ENCODE measurements around the gene RGL3. TPM values are rescaled to one million over a fixed set of nuclear protein-coding genes. Genes with fewer than 3 reads are reported as not detected.

The RGL3 gene
- total RNA-seq, 1 donor from 2014 or later, result 0.70 TPM

DNA sequence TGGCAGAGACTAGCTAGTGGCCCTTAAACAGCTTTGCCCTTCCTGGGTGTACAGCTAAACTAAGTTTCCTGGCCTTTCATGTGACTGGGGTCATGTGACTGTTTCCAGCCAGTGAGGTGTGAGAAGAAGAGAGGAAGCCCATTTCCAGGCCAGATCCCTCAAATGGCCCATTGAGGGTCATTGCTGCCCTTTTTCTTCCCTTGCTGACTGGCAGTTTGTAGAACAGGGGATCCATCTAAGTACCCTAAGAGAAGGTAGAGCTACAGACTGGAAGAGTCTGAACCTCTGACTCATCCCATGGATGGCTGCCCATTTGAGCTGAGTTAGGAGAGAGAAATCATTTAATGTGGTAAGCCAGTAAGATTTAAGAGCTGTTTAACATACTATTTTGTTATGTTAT is 41.9 kb downstream of the RGL3 start:
- Mint-ChIP-seq H3K36me3 (ENCODE audit: low read depth) (no peaks in the 10 kb centered on the region), H3K9me3 (ENCODE audit: low read depth) (no peaks in the 10 kb centered on the region), H3K4me1 (ENCODE audit: low read depth) (peaks cover 50% of the 10 kb centered on the region)

DNA sequence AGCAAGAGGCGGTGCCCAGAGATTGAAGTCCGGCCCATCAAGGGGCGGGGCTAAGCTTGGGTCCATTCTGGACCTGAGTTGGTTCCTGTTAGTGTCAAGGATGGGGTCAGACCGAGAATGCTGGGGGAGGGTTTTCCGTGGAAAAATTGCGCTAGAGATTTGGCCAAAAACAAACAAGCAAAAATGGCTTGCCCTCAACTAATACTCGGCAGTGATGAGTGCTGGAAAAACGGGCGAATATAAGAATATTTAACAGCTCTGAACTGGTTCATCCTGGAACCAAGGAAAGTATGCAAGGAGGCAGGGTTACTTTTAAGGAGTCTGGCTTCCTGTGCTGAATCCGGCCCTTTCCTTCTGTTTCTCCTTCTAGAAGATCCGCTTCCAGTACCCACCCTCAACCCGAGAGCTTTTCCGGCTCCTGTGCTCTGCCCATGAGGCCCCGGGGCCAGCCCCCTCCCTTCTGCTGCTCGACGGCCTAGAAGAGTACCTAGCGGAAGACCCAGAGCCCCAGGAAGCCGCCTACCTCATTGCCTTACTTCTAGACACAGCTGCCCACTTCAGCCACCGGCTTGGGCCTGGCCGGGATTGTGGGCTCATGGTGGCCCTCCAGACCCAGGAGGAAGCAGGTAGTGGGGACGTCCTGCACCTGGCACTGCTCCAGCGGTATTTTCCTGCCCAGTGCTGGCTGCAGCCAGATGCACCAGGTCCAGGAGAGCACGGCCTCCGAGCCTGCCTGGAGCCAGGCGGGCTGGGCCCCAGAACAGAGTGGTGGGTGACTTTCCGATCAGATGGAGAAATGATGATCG is 43.8 kb downstream of the RGL3 start:
- DNase-seq (ENCODE audit: low spot score), result no peak
- H3K4me3 Mint-ChIP-seq (ENCODE audit: unreplicated experiment), result no peak overlapping the region
- no peaks in the 10 kb centered on the region for H3K27me3 Mint-ChIP-seq (ENCODE audit: low read depth)
- no peak for TF ChIP-seq CTCF (IDR thresholded peaks at IDR 0.05)
- H3K36me3 Mint-ChIP-seq (ENCODE audit: low read depth), result no peaks in the 10 kb centered on the region
- no peaks in the 10 kb centered on the region for H3K9me3 Mint-ChIP-seq (ENCODE audit: low read depth)
- no peak overlapping the region for H3K27ac Mint-ChIP-seq (ENCODE audit: unreplicated experiment)
- peaks cover 37% of the 10 kb centered on the region for H3K4me1 Mint-ChIP-seq (ENCODE audit: low read depth)

More for the DNA sequence above, 41.9 kb downstream of the RGL3 start:
- Mint-ChIP-seq H3K4me3 (ENCODE audit: unreplicated experiment) (no peak overlapping the region), H3K27ac (ENCODE audit: unreplicated experiment) (peak overlapping the region; percentile 93), H3K27me3 (ENCODE audit: low read depth) (peaks cover 7% of the 10 kb centered on the region)
- TF ChIP-seq CTCF (IDR thresholded peaks at IDR 0.05), result no peak
- DNase-seq (ENCODE audit: low spot score), result no peak

GRCh38 chr19:11374433-11375142 is 44.5 kb downstream of the RGL3 start, which contains the start of gene SWSAP1:
Gene SWSAP1, plus strand, starts transcription at chr19:11374666. Its CDS starts 15 bp downstream, at chr19:11374681.
- H3K4me3 Mint-ChIP-seq (ENCODE audit: unreplicated experiment), result no peak within 1 kb of the TSS
- TF ChIP-seq CTCF (IDR thresholded peaks at IDR 0.05), result no peak
- peak; percentile 98 for DNase-seq (ENCODE audit: low spot score)
- no peaks in the 10 kb centered on the region for H3K36me3 Mint-ChIP-seq (ENCODE audit: low read depth)
- no peaks in the 10 kb centered on the region for H3K27me3 Mint-ChIP-seq (ENCODE audit: low read depth)
- H3K4me1 Mint-ChIP-seq (ENCODE audit: low read depth), result peaks cover 29% of the 10 kb centered on the region
- H3K9me3 Mint-ChIP-seq (ENCODE audit: low read depth), result no peaks in the 10 kb centered on the region
- H3K27ac Mint-ChIP-seq (ENCODE audit: unreplicated experiment), result peak within 1 kb of the TSS; percentile 8

DNA sequence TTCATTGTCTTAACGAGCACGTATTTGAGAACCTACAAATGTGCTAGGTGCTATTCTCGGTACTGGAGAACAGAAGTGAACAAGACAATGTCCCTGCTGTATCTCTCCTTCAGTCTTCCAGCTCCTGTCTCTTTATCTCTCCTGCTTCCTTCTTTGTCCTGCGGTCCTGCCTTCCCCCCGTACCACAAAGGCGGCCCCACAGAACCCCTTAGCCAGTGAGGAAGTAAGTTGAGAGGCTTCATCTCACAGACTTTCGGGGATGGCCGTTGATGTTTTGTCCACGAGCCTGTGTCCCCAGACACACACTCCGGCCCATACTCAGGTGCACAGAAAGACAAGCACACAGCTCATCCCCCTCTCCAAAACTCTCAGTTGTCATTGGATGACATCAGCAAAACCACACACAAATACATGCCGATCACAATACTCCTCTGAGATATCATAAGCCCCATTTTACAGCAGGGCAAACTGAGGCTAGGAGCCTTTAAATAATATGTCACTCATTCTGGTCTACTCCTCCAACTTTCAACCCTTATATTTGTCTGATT is 45.2 kb downstream of the RGL3 start:
- Mint-ChIP-seq H3K4me1 (ENCODE audit: low read depth) (peaks cover 28% of the 10 kb centered on the region), H3K9me3 (ENCODE audit: low read depth) (no peaks in the 10 kb centered on the region), H3K27me3 (ENCODE audit: low read depth) (no peaks in the 10 kb centered on the region), H3K36me3 (ENCODE audit: low read depth) (no peaks in the 10 kb centered on the region), H3K4me3 (ENCODE audit: unreplicated experiment) (no peak overlapping the region), H3K27ac (ENCODE audit: unreplicated experiment) (peak overlapping the region; percentile 8)
- no peak for DNase-seq (ENCODE audit: low spot score)
- TF ChIP-seq CTCF (IDR thresholded peaks at IDR 0.05), result no peak

DNA sequence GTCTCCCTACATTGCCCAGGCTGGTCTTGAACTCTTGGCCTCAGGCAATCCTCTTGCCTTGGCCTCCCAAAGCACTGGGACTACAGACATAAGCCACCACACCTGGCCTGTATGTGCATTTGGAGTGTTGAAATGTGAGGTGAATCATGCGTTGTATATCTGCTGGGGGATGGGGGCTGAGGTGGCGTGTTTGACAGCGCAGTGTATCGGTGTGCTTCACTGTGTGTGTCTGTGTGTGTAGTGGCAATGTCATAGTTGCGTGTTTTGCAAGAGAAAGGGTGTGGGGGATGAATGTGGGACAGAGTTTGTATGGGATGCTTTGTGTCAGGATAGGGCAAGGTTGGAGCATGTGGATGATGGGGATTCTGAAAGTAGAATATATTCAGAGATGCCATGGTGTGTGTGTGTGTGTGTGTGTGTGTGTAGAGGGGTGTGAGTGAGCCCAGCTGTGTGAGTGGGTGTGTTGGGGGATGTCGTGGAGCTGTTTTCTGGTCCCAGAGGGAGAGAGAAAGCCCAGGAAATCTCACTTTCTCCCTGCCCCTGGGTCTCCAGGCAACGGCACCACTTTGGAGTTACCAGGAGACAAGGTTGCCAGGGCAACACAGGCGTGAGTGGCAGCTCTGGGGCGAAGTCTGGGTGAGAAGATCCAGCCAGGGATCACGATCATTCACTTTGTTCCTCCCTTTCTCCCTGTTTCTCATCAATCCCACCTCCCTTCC is 45.8 kb downstream of the RGL3 start:
- Mint-ChIP-seq H3K27ac (ENCODE audit: unreplicated experiment) (no peak overlapping the region), H3K36me3 (ENCODE audit: low read depth) (no peaks in the 10 kb centered on the region), H3K9me3 (ENCODE audit: low read depth) (no peaks in the 10 kb centered on the region), H3K4me3 (ENCODE audit: unreplicated experiment) (no peak overlapping the region), H3K27me3 (ENCODE audit: low read depth) (no peaks in the 10 kb centered on the region), H3K4me1 (ENCODE audit: low read depth) (peaks cover 22% of the 10 kb centered on the region)
- TF ChIP-seq CTCF (IDR thresholded peaks at IDR 0.05), result no peak
- DNase-seq (ENCODE audit: low spot score), result no peak
